ENCODE measurements around the gene ARHGAP30. TPM values are rescaled to one million over a fixed set of nuclear protein-coding genes. Genes with fewer than 3 reads are reported as not detected.
"Not testable (repeated sequence)": the region's sequence is repeated elsewhere in the genome, so short reads cannot be mapped to it uniquely, and the experiment has no call there.

Gene ARHGAP30
- total RNA-seq, 6 experiments from 2014 or later: not detected

DNA sequence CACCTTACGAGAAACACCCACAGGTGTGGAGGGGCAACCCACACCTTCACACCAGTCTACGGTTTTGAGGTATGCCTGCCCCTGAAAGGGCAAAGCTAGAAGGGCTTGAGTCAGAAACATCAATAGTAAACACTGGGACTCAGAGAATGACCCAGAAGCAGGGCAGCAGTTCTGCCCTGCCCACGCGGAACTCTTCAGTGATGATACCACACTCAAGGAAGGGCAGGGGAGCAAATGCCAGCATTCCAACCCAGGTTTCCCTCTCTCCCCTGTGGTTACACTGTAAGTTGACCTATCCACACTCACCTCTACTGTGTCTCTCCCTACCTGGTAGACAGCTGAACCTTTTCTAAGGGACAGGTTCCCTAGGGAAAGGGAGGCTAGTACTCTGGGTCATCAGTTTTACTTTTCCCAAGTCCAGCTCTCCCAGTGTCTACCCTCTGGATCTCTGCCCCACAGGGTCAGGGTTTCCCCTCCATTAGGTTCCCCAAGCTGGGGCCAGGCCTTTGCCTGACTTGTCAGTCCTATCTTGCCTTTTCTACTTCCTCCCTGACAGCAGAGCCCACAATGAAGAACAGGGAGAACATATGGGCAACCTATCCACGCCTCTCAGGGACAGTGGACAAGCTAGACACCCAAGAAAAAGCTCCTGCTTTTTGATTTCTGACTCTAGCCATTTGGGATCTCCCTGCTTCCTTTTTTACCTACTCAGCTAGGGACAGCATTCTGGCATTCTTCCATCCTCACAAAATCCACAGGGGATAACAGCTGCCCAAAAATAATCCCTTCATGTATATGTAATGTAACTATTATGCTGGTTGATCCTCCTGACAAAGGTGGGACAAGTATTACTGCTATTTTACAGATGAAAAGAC is 51.7 kb downstream of the ARHGAP30 start:
- Mint-ChIP-seq H3K27ac (no peak overlapping the region), H3K4me1 (ENCODE audit: low read depth) (peaks cover 46% of the 10 kb centered on the region), H3K27me3 (ENCODE audit: insufficient read depth) (peaks cover 31% of the 10 kb centered on the region), H3K4me3 (no peak overlapping the region), H3K9me3 (no peaks in the 10 kb centered on the region), H3K36me3 (ENCODE audit: low read depth) (no peaks in the 10 kb centered on the region)
- no peak for DNase-seq
- TF ChIP-seq, protein P1, sequence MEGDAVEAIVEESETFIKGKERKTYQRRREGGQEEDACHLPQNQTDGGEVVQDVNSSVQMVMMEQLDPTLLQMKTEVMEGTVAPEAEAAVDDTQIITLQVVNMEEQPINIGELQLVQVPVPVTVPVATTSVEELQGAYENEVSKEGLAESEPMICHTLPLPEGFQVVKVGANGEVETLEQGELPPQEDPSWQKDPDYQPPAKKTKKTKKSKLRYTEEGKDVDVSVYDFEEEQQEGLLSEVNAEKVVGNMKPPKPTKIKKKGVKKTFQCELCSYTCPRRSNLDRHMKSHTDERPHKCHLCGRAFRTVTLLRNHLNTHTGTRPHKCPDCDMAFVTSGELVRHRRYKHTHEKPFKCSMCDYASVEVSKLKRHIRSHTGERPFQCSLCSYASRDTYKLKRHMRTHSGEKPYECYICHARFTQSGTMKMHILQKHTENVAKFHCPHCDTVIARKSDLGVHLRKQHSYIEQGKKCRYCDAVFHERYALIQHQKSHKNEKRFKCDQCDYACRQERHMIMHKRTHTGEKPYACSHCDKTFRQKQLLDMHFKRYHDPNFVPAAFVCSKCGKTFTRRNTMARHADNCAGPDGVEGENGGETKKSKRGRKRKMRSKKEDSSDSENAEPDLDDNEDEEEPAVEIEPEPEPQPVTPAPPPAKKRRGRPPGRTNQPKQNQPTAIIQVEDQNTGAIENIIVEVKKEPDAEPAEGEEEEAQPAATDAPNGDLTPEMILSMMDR (IDR thresholded peaks at IDR 0.05): no peak

GRCh38 chr1:161017181-161017580 is 52.5 kb downstream of the ARHGAP30 start:
- not testable (repeated sequence) for H3K9me3 Mint-ChIP-seq; H3K27ac Mint-ChIP-seq; H3K36me3 Mint-ChIP-seq (ENCODE audit: low read depth); H3K4me3 Mint-ChIP-seq; DNase-seq
- peaks cover 28% of the 10 kb centered on the region for H3K27me3 Mint-ChIP-seq (ENCODE audit: insufficient read depth)
- peaks cover 44% of the 10 kb centered on the region for H3K4me1 Mint-ChIP-seq (ENCODE audit: low read depth)

GRCh38 chr1:161016683-161017082 is 53.0 kb downstream of the ARHGAP30 start:
- H3K9me3 Mint-ChIP-seq; DNase-seq; H3K4me3 Mint-ChIP-seq; H3K27ac Mint-ChIP-seq; H3K36me3 Mint-ChIP-seq (ENCODE audit: low read depth): not testable (repeated sequence)
- peaks cover 39% of the 10 kb centered on the region for H3K4me1 Mint-ChIP-seq (ENCODE audit: low read depth)
- peaks cover 26% of the 10 kb centered on the region for H3K27me3 Mint-ChIP-seq (ENCODE audit: insufficient read depth)

- peak overlapping the region; percentile 41; the same call in 1 of the 2 replicates for H3K27ac Mint-ChIP-seq
- no peak overlapping the region for H3K4me3 Mint-ChIP-seq
- DNase-seq: no peak
- peaks cover 28% of the 10 kb centered on the region for H3K4me1 Mint-ChIP-seq (ENCODE audit: low read depth)
- H3K27me3 Mint-ChIP-seq (ENCODE audit: insufficient read depth): peaks cover 2% of the 10 kb centered on the region; the same call in 1 of the 2 replicates
- no peaks in the 10 kb centered on the region for H3K9me3 Mint-ChIP-seq
- TF ChIP-seq, protein P1 (IDR thresholded peaks at IDR 0.05): no peak
- H3K36me3 Mint-ChIP-seq (ENCODE audit: low read depth): no peaks in the 10 kb centered on the region
These were observed 56.0 kb downstream of the ARHGAP30 start for GRCh38 chr1:161013488-161014230.

GRCh38 chr1:161013131-161013487 is 56.6 kb downstream of the ARHGAP30 start:
- TF ChIP-seq, protein P1 (IDR thresholded peaks at IDR 0.05): no peak
- no peak for DNase-seq
- no peaks in the 10 kb centered on the region for H3K36me3 Mint-ChIP-seq (ENCODE audit: low read depth)
- H3K4me1 Mint-ChIP-seq (ENCODE audit: low read depth): peaks cover 30% of the 10 kb centered on the region
- no peaks in the 10 kb centered on the region for H3K9me3 Mint-ChIP-seq
- H3K27ac Mint-ChIP-seq: peak overlapping the region; percentile 41; the same call in 1 of the 2 replicates
- H3K27me3 Mint-ChIP-seq (ENCODE audit: insufficient read depth): peaks cover 2% of the 10 kb centered on the region; the same call in 1 of the 2 replicates
- no peak overlapping the region for H3K4me3 Mint-ChIP-seq

DNA sequence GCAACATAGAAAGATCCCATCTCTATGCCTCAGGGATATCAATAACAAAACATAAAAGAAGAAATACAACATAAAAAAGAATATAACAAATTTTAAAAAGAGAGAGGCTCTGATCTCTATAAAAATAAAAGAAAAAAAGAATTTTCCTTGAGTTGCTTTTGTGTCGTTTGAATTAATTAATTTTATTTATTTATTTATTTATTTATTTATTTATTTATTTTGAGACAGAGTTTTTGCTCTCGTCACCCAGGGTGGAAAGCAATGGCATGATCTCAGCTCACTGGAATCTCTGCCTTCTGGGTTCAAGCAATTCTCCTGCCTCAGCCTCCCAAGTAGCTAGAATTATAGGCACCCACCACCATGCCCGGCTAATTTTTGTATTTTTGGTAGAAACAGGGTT is 57.3 kb downstream of the ARHGAP30 start:
- H3K36me3 Mint-ChIP-seq (ENCODE audit: low read depth): no peaks in the 10 kb centered on the region
- no peak overlapping the region for H3K4me3 Mint-ChIP-seq
- H3K4me1 Mint-ChIP-seq (ENCODE audit: low read depth): peaks cover 30% of the 10 kb centered on the region
- H3K9me3 Mint-ChIP-seq: no peaks in the 10 kb centered on the region
- H3K27ac Mint-ChIP-seq: no peak overlapping the region
- TF ChIP-seq, protein P1 (IDR thresholded peaks at IDR 0.05): no peak
- peaks cover 2% of the 10 kb centered on the region; the same call in 1 of the 2 replicates for H3K27me3 Mint-ChIP-seq (ENCODE audit: insufficient read depth)
- no peak for DNase-seq

Data from HFFc6 (cell line).